ENCODE data around the gene FNBP1L.

FNBP1L gene

GRCh38 chr1:93499533-93499932 is 51.6 kb downstream of the FNBP1L start:
- no peak for TF ChIP-seq CTCF (IDR thresholded peaks at IDR 0.05; ENCODE audit: borderline replicate concordance, insufficient read depth, low read depth, low read length)
- no peak overlapping the region for H3K4me3 ChIP-seq (ENCODE audit: low read depth, low read length)

- no peak for TF ChIP-seq CTCF (IDR thresholded peaks at IDR 0.05; ENCODE audit: borderline replicate concordance, insufficient read depth, low read depth, low read length)
- H3K4me3 ChIP-seq (ENCODE audit: low read depth, low read length), result no peak overlapping the region
These were observed 52.4 kb downstream of the FNBP1L start for GRCh38 chr1:93500275-93500674.

- no peak for TF ChIP-seq CTCF (IDR thresholded peaks at IDR 0.05; ENCODE audit: borderline replicate concordance, insufficient read depth, low read depth, low read length)
- H3K4me3 ChIP-seq (ENCODE audit: low read depth, low read length), result no peak overlapping the region
These were observed 53.5 kb downstream of the FNBP1L start for GRCh38 chr1:93501399-93501798.

- TF ChIP-seq CTCF (IDR thresholded peaks at IDR 0.05; ENCODE audit: borderline replicate concordance, insufficient read depth, low read depth, low read length), result no peak
- H3K4me3 ChIP-seq (ENCODE audit: low read depth, low read length), result no peak overlapping the region
These were observed 54.0 kb downstream of the FNBP1L start for GRCh38 chr1:93501829-93502369.

GRCh38 chr1:93502571-93502970 is 54.7 kb downstream of the FNBP1L start:
- H3K4me3 ChIP-seq (ENCODE audit: low read depth, low read length), result no peak overlapping the region
- TF ChIP-seq CTCF (IDR thresholded peaks at IDR 0.05; ENCODE audit: borderline replicate concordance, insufficient read depth, low read depth, low read length), result no peak

- no peak for TF ChIP-seq CTCF (IDR thresholded peaks at IDR 0.05; ENCODE audit: borderline replicate concordance, insufficient read depth, low read depth, low read length)
These were observed 55.2 kb downstream of the FNBP1L start for GRCh38 chr1:93503163-93503562.

GRCh38 chr1:93503816-93504215 is 55.9 kb downstream of the FNBP1L start:
- TF ChIP-seq CTCF (IDR thresholded peaks at IDR 0.05; ENCODE audit: borderline replicate concordance, insufficient read depth, low read depth, low read length), result no peak
- no peak overlapping the region for H3K4me3 ChIP-seq (ENCODE audit: low read depth, low read length)

More at GRCh38 chr1:93503163-93503562, 55.2 kb downstream of the FNBP1L start:
- H3K4me3 ChIP-seq (ENCODE audit: low read depth, low read length), result no peak overlapping the region
